Common myeloid progenitor, CD34-positive (primary cell): ENCODE measurements around the gene UNC13D.

Experiments used
- CTCF ChIA-PET: fragments of 350-600 bp; sonication (Branson Sonifier 250); formaldehyde crosslinking; loops from one replicate; lab custom pipeline; 2021; ENCODE audit warnings: antibody characterized with exemption; lab: Charles Lee
- POLR2A ChIA-PET: fragments of 350-600 bp; sonication (Branson Sonifier 250); formaldehyde crosslinking; loops from one replicate; lab custom pipeline; 2021; ENCODE audit warnings: antibody characterized with exemption; lab: Charles Lee
- DNase-seq, 3 donors: peaks; one replicate each; pipeline versions ENCODE4 v3.0.0 to v3.0.0-alpha.2; 2013
- H3K27ac ChIP-seq, 2 experiments: 1 replicate in 1 of 2; 2 replicates in 1 of 2; pipeline ENCODE4 v1.7.0; 2013; ENCODE audit warnings: inconsistent platforms in 2 of 2, low read length in 2 of 2, mild to moderate bottlenecking in 2 of 2, low read depth in 1 of 2, moderate library complexity in 1 of 2; ENCODE audit not compliant: severe bottlenecking in 2 of 2, insufficient read depth in 1 of 2, poor library complexity in 1 of 2
- H3K27me3 ChIP-seq, 5 experiments: replicated peaks in 2 of 5; 1 replicate in 3 of 5; 2 replicates in 2 of 5; pipeline versions ENCODE4 v1.6.1 to v1.7.0; 2013; ENCODE audit warnings: low read length in 4 of 5, mild to moderate bottlenecking in 2 of 5, moderate library complexity in 2 of 5, inconsistent platforms in 1 of 5; ENCODE audit not compliant: insufficient read depth in 5 of 5, control insufficient read depth in 4 of 5
- H3K36me3 ChIP-seq, 4 experiments: 1 replicate in 2 of 4; 2 replicates in 2 of 4; pipeline versions ENCODE4 v1.6.1 to v1.7.0; 2013; ENCODE audit warnings: low read length in 3 of 4, control low read depth in 1 of 4, mild to moderate bottlenecking in 1 of 4; ENCODE audit not compliant: control insufficient read depth in 4 of 4, insufficient read depth in 4 of 4
- H3K4me1 ChIP-seq, 4 experiments: 1 replicate in 3 of 4; 2 replicates in 1 of 4; pipeline versions ENCODE4 v1.6.1 to v1.7.1; 2013; ENCODE audit warnings: low read length in 3 of 4, mild to moderate bottlenecking in 3 of 4, control low read depth in 1 of 4, inconsistent platforms in 1 of 4, moderate library complexity in 1 of 4; ENCODE audit not compliant: control insufficient read depth in 4 of 4, insufficient read depth in 4 of 4; ENCODE audit errors: control extremely low read depth in 1 of 4
- H3K4me3 ChIP-seq, 7 experiments: 1 replicate in 4 of 7; 2 replicates in 3 of 7; pipeline versions ENCODE4 v1.5.1 to v1.7.0; 2013; ENCODE audit warnings: mild to moderate bottlenecking in 7 of 7, low read length in 6 of 7, moderate library complexity in 6 of 7, inconsistent platforms in 2 of 7, low read depth in 2 of 7, control low read depth in 1 of 7; ENCODE audit not compliant: insufficient read depth in 4 of 7, control insufficient read depth in 1 of 7; ENCODE audit errors: extremely low read depth in 1 of 7
- H3K9me3 ChIP-seq, 5 experiments: 1 replicate in 4 of 5; 2 replicates in 1 of 5; pipeline versions ENCODE4 v1.6.1 to v1.7.1; 2013; ENCODE audit warnings: low read length in 4 of 5, mild to moderate bottlenecking in 2 of 5, inconsistent platforms in 1 of 5, low read depth in 1 of 5, moderate library complexity in 1 of 5; ENCODE audit not compliant: control insufficient read depth in 4 of 5, insufficient read depth in 2 of 5; ENCODE audit errors: control extremely low read depth in 1 of 5
- WGBS: methylation state at CpG from one replicate; pipeline ENCODE4 v1.1.5; 2013; ENCODE audit not compliant: insufficient coverage; 5-methylcytosine and 5-hydroxymethylcytosine counted together

The UNC13D gene

GRCh38 chr17:75795820-75796607, 48.2 kb downstream of the UNC13D start:
- POLR2A ChIA-PET, result interaction anchor here (0.9 kb wide), 1 partner anchor 16 kb away, joined by 3 read pairs; a partner anchor contains a TSS
- Histone ChIP-seq H3K27me3 (no peaks in the 10 kb centered on the region), H3K4me3 (no peak overlapping the region), H3K36me3 (peaks cover 21 to 50% (median 35%) of the 10 kb centered on the region in 4 experiments), H3K9me3 (no peaks in the 10 kb centered on the region), H3K27ac (no peak overlapping the region), H3K4me1 (peaks cover 0 to 3% (median 0%) of the 10 kb centered on the region in 4 experiments)
- DNase-seq, result no peak
- 100% methylated on average over 1 of the region's 8 CpGs for WGBS
- CTCF ChIA-PET, result interaction anchor here (1.1 to 3.0 kb wide), 9 partner anchors 10 to 100 kb away, joined by 3 to 9 read pairs (median 4); partner anchors contain the start of genes GALK1, TRIM65 and UNK

- Histone ChIP-seq H3K4me3 (no peak overlapping the region), H3K27ac (peak overlapping the region in 1 of 2 experiments; percentile 11), H3K36me3 (peaks cover 18 to 37% (median 28%) of the 10 kb centered on the region in 4 experiments), H3K27me3 (no peaks in the 10 kb centered on the region), H3K4me1 (peaks cover 0 to 3% (median 0%) of the 10 kb centered on the region in 4 experiments), H3K9me3 (no peaks in the 10 kb centered on the region)
- POLR2A ChIA-PET, result no interaction called here
- DNase-seq, result no peak
- CTCF ChIA-PET, result interaction anchor here (1.1 to 1.2 kb wide), 2 partner anchors 10 to 90 kb away, joined by 3 to 4 read pairs; no protein-coding TSS in a partner anchor
- WGBS, result 78% methylated on average over 1 of the region's 1 CpG
These were observed 50.7 kb downstream of the UNC13D start for GRCh38 chr17:75793460-75793859.

- 100% methylated on average over 3 of the region's 6 CpGs for WGBS
- H3K4me1 ChIP-seq, result peaks cover 8 to 15% (median 9%) of the 10 kb centered on the region in 4 experiments
- no peaks in the 10 kb centered on the region for H3K27me3 ChIP-seq
- no peak for DNase-seq
- ChIA-PET POLR2A (no interaction called here), CTCF (interaction anchor here (1.0 to 5.8 kb wide), 9 partner anchors 9 to 44 kb away, joined by 3 to 23 read pairs (median 4); partner anchors contain the start of gene GALK1)
- H3K27ac ChIP-seq, result no peak overlapping the region
- H3K36me3 ChIP-seq, result peaks cover 12 to 30% (median 23%) of the 10 kb centered on the region in 4 experiments
- no peaks in the 10 kb centered on the region for H3K9me3 ChIP-seq
- no peak overlapping the region for H3K4me3 ChIP-seq
These were observed 53.0 kb downstream of the UNC13D start for GRCh38 chr17:75791254-75791653.

- CTCF ChIA-PET, result interaction anchor here (0.7 to 3.0 kb wide), 6 partner anchors 12 to 45 kb away, joined by 3 to 17 read pairs (median 6); partner anchors contain the start of gene GALK1
- Histone ChIP-seq H3K27me3 (no peaks in the 10 kb centered on the region), H3K4me3 (peak overlapping the region; percentile 67 to 91 (median 81)), H3K9me3 (no peaks in the 10 kb centered on the region), H3K36me3 (no peaks in the 10 kb centered on the region), H3K4me1 (peaks cover 30 to 48% (median 36%) of the 10 kb centered on the region in 4 experiments), H3K27ac (peak overlapping the region; percentile 98 to 99)
- DNase-seq, result peak in 1 of 3 donors; percentile 58
- 28% methylated on average over 31 of the region's 43 CpGs for WGBS
- POLR2A ChIA-PET, result interaction anchor here (0.6 to 1.4 kb wide), 7 partner anchors 9 to 92 kb away, joined by 3 to 6 read pairs (median 4); no protein-coding TSS in a partner anchor
These were observed 59.0 kb downstream of the UNC13D start for GRCh38 chr17:75785016-75785890.

- Histone ChIP-seq H3K4me3 (peak within 1 kb of the TSS; percentile 67 to 91 (median 81)), H3K27ac (peak within 1 kb of the TSS; percentile 98 to 99), H3K9me3 (no peaks in the 10 kb centered on the region), H3K4me1 (peaks cover 30 to 52% (median 38%) of the 10 kb centered on the region in 4 experiments), H3K27me3 (no peaks in the 10 kb centered on the region), H3K36me3 (no peaks in the 10 kb centered on the region)
- ChIA-PET POLR2A (interaction anchor here (0.6 to 1.4 kb wide), 4 partner anchors 8 to 92 kb away, joined by 3 to 6 read pairs (median 5); no protein-coding TSS in a partner anchor), CTCF (interaction anchor here (0.8 to 2.5 kb wide), 7 partner anchors 10 to 63 kb away, joined by 3 to 15 read pairs (median 4); partner anchors contain the start of gene GALK1)
- peak; percentile 99 for DNase-seq
- 0% methylated on average over 39 of the region's 45 CpGs for WGBS
These were observed 59.7 kb downstream of the UNC13D start, which contains the start of gene UNK for GRCh38 chr17:75784473-75785015. Gene UNK, plus strand, starts transcription at chr17:75784806. Its CDS starts 75 bp downstream, at chr17:75784881.

GRCh38 chr17:75783803-75784472, 60.3 kb downstream of the UNC13D start:
- peak overlapping the region; percentile 67 to 91 (median 81) for H3K4me3 ChIP-seq
- H3K9me3 ChIP-seq, result no peaks in the 10 kb centered on the region
- H3K27ac ChIP-seq, result peak overlapping the region; percentile 98 to 99
- WGBS, result 72% methylated on average over 16 of the region's 20 CpGs
- peaks cover 30 to 52% (median 38%) of the 10 kb centered on the region in 4 experiments for H3K4me1 ChIP-seq
- H3K36me3 ChIP-seq, result peaks cover 0 to 6% (median 0%) of the 10 kb centered on the region in 4 experiments
- ChIA-PET CTCF (interaction anchor here (0.8 to 2.5 kb wide), 16 partner anchors 9 to 195 kb away, joined by 3 to 16 read pairs (median 4); partner anchors contain the start of gene GALK1), POLR2A (interaction anchor here (1.3 kb wide), 2 partner anchors 8 to 19 kb away, joined by 3 to 6 read pairs; partner anchors contain the start of gene GALK1)
- H3K27me3 ChIP-seq, result no peaks in the 10 kb centered on the region
- DNase-seq, result no peak
